Measurements from ENCODE around the gene MEPCE. TPM values are rescaled to one million over a fixed set of nuclear protein-coding genes. Genes with fewer than 3 reads are reported as not detected.

Gene MEPCE
- total RNA-seq, 1 donor from 2014 or later, result 25.8 TPM

DNA sequence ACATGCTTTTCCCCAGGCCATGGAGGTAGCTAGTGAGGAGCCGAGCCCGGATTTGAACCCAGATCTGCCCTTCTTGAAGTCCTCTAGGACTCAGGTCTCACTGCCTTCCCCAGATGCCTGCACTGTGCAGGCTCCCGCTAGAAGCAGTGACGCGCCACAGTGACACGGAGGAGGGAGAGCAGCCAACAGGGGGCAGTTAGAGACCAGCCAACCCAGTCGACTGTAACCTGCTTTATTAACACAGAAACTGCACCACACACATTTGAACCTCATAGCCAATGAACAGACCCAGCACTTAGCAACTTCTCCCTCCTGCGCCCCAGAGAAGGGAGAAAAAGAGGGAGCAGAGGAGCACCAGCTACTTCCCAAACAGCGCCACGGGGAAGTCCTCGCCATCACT, 29.0 kb upstream of the MEPCE start:
- DNase-seq (no peak), ATAC-seq (no peak)
- intact Hi-C loops (cut with micrococcal nuclease), result no loop called here

DNA sequence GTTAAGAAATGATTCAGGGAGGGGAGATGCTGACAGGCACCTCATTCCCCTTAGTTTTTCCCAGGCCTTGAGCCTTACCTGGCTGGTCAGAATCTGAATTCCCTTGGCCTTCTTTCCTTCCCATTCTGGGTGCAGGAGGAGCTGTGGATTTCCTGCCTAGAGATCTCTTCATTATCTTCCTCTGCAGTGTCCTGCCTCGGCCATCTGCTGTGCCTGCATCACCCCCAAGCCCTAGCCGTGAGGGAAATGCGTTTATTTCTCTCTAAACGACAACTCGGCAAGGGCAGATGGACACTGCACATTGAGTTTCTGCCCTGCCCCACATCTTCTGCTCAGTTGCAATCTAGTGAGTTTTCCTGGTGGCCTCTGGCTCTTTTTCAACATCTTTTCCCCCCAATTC, 27.8 kb upstream of the MEPCE start:
- ATAC-seq (no peak), DNase-seq (no peak)
- intact Hi-C loops (cut with micrococcal nuclease), result no loop called here

DNA sequence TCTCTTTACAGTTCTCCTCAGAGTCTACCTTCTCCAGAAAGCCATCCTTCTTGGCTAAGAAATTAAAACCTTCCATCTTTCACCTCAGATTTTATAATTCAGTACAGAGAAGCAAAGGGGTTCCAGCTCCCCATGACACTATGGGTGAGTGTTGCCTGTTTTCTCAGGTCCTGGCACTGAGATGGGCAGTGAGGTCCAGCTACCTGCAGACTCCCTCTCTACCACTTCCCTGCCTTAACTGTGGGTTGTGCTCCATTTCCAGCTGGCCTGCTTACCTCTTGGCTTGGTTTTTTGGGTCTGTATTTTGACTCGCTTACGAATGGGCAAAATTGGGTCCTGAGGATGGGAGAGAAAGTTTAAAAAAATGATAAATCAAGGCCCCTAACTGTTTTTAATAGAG, 27.4 kb upstream of the MEPCE start:
- no peak for ATAC-seq
- no peak for DNase-seq
- intact Hi-C loops (cut with micrococcal nuclease), result no loop called here

DNA sequence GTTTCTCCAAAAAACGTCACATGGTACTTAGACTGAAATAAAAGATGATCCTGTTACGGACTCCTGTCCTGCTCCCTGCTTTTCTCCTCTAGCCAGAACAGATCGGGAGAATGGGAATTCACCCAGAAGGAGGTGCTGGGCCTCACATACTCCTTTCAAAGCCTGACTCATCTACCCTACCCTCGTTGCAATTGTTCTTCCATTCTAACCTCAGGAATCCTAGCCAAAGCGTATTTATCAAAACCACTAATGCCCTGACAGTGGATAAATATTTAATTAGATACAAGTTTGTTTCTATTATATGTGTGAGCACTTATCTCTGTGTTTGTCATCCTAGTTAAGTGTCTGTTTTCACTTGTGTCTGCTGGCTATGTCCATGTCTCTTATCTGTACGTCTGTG, 22.9 kb upstream of the MEPCE start:
- intact Hi-C loops (cut with micrococcal nuclease), result no loop called here
- ATAC-seq, result no peak

DNA sequence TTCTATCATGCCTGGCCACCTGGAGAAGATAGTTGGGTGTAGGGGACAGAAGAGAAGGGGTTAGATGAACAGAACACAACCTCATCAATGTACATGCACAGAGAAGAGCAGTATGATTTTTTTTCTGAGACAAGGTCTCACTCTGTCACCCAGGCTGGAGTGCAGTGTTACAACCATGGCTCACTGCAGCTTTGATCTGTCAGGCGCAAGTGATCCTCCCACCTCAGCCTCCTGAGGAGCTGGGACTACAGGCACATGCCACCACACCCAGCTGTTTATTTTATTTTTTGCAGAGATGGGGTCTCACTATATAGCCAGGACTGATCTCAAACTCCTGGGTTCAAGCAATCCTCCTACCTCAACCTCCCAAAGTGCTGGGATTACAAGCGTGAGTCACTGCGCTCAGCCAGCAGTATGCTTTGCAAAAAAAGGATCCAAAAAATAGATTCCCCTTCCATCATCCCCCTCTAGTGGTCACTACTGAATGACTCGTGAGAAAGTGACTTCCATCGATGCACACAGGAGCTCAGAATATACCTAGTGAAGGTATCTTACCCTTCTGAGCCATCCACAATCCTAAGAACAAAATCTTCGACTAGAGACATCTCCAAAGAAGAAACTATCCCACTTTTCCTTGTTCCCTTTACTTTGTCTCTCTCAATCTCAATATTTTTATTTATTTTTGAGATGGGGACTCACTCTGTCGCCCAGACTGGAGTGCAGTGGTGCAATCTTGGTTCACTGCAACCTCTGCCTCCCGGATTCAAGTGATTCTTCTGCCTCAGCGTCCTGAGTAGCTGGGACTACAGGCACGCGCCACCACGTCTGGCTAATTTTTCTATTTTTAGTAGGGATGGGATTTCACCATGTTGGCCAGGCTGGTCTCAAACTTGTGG, 22.1 kb upstream of the MEPCE start:
- peak; percentile 67 for ATAC-seq
- intact Hi-C loops (cut with micrococcal nuclease), result no loop called here

More for the DNA sequence above, 22.9 kb upstream of the MEPCE start:
- DNase-seq, result no peak

DNA sequence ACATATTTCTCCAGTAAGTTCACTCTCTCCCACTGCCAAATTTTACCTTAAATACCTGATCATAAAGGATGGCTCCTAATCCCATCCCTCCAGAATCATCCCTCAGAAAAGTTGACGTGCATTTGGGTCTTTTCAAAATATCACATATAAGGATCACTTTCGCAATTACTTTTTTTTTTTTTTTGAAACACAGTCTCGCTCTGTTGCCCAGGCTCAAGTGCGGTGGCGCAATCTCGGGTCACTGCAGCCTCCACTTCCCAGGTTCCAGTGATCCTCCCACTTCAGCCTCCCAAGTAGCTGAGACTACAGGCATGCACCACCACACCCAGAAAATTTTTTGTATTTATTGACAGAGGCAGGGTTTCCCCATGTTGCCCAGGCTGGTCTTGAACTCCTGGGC, 18.5 kb upstream of the MEPCE start:
- intact Hi-C loops (cut with micrococcal nuclease), result no loop called here
- DNase-seq (no peak), ATAC-seq (no peak)

More for the DNA sequence above, 22.1 kb upstream of the MEPCE start:
- no peak for DNase-seq

DNA sequence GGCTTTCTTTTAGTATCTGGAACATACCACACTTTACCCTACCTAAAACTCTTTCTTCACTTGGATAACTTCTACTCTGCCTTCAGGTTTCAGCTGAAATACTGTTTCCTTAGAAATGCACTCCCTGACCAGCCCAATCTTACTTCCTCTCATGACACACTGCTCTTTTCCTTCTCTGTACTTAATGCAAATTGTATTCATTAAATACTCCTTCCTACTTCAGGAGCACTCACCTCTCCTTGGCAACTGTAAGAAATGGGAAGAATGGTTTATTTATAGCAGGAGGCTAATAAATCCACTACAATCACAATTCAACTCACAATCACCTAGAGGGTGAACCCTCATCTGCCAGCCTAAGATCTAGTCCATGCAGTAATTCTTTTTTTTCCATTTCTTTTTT, 16.3 kb upstream of the MEPCE start:
- intact Hi-C loops (cut with micrococcal nuclease), result no loop called here

DNA sequence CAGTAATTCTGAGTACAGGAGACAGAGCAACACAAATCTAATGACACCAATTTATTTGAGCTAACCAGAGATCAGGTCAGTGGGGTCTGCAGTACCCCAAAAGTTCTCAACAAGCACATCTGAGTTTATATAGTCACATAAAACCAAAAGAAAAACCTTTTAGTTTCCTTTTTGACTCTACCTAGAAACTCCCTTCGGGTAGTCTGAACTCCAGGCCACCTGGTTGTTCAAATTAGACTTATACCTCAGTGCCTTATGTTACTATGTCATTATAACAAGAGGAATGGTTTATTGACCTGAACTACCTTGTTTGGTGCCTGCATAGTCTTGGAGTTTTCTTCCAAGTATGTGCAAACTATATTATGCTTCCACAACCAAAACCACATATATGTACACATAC, 15.7 kb upstream of the MEPCE start:
- intact Hi-C loops (cut with micrococcal nuclease), result no loop called here
- ATAC-seq (no peak), DNase-seq (no peak)

More for the DNA sequence above, 16.3 kb upstream of the MEPCE start:
- DNase-seq (no peak), ATAC-seq (no peak)

DNA sequence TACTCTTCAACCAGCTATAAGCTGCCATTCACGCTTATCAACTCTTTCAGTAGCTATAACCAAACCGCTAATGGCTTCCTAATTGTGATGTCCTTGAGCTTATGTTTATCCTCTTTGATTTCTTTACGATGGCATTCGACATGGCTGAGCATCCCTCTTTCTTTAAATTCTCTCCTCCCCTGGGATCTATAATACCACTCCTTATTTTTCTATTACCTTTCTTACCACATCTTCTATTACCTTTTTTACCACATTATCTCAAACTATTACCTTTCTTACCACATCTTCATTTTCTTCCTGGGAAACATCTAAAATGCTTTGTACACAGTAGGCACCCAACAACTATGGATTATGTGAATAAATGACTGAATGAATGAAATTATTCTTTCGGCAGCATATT, 14.2 kb upstream of the MEPCE start:
- DNase-seq (no peak), ATAC-seq (no peak)
- intact Hi-C loops (cut with micrococcal nuclease), result no loop called here

DNA sequence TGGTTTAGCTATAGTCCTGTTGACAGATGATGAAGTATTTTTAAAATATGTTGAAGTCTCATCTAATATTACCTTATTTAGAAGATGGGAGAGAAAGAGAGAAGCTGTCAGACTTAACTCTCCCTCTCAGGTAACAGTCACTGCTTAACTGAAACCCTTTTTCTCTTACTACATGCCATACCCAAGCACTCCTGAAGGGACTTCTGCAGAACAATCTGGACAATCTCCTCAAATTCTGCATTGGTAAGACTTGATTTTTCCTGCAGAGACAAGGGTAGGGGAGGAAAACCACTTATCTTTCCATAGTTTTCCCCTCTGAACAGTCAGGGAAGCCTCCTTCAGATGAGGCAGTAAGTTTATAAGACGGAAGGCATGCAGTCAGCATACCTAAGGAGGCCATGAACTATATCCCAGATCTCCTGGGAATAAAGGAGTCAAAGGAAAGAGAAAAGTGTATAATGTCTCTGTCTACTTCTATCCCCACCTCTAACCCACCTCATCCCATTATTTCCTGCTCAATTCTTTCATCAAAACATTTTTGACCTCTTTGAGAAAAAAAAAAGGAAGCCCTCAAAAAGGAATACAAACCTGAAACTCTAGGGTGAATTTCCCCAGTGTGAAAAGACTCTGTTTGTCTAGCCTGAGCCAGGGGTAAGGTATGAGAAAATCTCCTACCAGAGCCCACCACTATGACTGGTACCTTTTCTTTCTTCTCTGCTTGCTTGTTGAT, 10.5 kb upstream of the MEPCE start:
- intact Hi-C loops (cut with micrococcal nuclease), result no loop called here
- no peak for DNase-seq

DNA sequence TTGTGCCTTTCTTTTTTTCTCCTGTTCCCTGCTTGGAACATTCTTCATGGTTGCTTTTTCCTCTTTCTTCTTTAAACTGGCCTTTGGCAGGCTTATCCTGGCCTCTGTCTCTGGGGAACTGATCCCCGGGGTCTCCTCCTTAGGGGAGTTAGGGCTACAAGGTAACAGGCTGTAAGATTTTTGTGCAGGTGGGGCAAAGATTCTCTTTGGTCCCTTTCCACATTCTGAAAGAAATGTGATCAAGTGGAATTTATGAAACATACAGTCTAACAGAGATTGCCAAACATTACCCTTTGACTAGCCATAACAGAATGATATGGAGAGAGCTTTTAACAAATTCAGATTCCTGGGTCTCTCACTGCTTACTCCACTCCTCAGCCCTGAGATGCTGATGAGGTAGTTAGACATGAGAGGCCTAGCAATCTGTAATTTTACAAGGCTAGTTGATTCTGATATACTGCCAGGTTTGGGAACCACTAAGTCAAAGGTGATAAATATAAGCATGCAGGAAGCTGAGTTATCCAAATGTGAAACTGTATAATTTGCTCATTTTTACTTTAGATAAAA, 9.9 kb upstream of the MEPCE start:
- ATAC-seq (no peak), DNase-seq (no peak)
- intact Hi-C loops (cut with micrococcal nuclease), result no loop called here

More for the DNA sequence above, 10.5 kb upstream of the MEPCE start:
- ATAC-seq, result no peak

DNA sequence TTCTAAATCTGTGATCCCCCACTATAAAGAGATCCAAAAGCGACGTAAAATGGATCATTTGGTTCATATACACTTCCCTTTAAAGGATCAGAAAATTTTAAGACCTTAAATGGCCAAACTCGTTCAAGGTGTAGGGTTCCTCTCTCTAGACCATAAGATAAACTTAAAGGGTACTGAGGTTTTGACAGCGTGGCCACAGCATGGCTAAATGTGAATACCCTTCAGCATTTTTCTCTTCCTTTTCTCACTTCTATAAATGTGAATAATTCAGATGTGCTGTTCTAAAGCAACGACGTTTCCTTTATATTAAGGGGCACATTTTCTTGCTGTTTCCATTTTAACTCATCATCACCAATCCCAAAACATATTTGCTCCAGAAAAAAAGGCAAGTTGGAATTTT, 6.3 kb upstream of the MEPCE start:
- DNase-seq (no peak), ATAC-seq (no peak)
- intact Hi-C loops (cut with micrococcal nuclease), result no loop called here

DNA sequence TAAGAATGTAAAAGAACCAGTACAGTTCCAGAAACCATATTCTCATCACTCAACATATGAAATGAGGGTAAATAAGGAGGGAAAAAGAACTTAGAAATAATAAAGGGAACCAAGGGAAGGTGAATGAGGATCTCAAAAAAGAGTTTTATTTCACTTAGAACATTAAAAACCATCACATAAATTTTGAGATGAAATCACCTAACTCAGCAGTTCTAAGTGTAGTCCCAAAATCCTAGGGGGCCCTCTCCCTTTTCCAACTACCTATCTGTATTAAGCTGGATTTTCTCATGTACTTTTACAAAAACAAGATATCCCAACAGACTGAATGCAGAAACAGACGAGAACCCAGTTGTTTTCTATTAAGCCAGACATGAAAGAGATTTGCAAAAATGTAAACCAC, 4.3 kb upstream of the MEPCE start:
- intact Hi-C loops (cut with micrococcal nuclease), result no loop called here
- ATAC-seq (no peak), DNase-seq (no peak)

DNA sequence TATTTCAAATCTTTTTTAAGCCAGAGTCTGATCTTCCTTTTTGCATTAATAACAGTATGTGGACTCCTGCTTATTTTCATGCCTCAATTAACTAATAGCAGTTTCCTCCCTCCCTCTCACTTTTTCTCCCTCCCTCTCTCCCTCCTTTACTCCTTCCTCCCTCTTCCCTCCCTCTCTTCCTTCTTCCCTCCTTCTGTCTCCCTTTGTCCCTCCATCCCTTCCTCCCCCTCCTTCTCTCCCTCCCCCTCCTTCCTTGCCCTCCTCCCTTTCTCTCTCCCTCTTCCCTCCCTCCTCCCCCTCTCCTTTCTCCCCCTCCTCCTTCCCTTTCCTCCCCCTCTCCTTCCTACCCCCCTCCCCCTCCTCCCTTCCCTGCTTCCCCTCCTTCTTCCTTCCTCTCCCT, 3.1 kb upstream of the MEPCE start:
- DNase-seq (no peak), ATAC-seq (no peak)
- intact Hi-C loops (cut with micrococcal nuclease), result no loop called here

DNA sequence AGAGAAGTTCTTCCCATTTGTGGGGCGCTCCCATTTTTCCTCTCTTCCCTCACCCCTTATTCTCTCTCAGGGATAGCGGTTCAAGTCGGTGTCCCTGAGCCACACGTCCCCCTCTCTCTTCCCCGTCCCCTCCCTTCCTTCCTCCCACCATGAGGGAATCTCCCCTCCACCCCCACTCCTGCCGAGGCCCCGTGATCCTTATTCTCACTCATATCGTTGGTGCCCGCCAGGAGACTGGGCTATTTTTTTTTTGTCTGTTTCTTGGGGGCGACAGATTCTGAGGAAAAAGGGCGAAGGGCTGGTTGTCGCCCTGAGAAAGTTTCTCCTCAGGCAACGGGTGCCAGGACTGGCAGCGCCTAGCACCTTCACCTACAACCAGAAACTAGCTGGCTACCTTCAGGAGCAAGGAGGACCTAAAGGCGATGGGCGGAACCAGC, 1.9 kb upstream of the MEPCE start:
- intact Hi-C loops (cut with micrococcal nuclease), result no loop called here
- no peak for ATAC-seq

DNA sequence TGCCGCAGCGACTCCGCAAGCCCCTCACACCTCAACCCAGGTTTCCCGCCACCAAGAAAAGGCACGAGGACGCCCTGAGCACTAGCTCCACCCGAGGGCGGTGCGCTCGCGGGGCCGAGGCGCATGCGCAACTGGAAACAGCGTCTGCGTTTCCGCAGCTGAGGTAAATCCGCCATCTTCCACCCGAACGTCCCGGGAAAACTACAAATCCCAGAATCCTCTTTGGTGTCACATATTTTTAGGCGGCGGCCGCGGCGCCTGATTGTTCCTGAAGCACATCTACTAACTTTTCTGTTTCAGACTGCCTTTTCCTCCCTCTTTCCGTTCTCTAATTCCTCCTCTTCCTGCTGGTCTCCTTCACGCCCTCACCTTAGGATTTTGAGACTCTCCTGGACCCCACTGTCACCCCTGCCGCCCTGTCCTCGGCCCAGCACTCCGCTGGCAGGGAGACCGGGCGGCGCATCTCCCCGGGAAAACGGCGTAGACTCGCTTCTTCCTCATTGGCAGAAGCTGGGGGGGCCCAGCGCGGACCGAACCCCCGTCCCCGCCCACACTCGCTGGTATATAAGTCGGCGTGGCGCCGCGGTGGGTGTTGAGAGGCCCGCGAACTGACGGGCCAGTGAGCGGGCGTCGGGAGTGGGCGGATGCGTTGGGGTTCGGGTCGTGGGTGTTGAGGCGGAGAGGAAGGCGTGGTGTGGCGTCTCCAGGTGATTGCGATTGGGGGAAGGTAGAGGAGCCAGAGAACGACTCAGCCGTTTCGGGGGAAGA, 1.2 kb upstream of the MEPCE start, which contains the start of gene ZCWPW1:
Gene ZCWPW1, minus strand, starts transcription at position 505 of the 768 bp plus-strand sequence. CDS start 8,054 bp downstream, outside the sequence.
- intact Hi-C loops (cut with micrococcal nuclease), result no loop called here
- ATAC-seq (peak; percentile 73), DNase-seq (peak; percentile 97)

More for the DNA sequence above, 1.9 kb upstream of the MEPCE start:
- peak; percentile 39 for DNase-seq

DNA sequence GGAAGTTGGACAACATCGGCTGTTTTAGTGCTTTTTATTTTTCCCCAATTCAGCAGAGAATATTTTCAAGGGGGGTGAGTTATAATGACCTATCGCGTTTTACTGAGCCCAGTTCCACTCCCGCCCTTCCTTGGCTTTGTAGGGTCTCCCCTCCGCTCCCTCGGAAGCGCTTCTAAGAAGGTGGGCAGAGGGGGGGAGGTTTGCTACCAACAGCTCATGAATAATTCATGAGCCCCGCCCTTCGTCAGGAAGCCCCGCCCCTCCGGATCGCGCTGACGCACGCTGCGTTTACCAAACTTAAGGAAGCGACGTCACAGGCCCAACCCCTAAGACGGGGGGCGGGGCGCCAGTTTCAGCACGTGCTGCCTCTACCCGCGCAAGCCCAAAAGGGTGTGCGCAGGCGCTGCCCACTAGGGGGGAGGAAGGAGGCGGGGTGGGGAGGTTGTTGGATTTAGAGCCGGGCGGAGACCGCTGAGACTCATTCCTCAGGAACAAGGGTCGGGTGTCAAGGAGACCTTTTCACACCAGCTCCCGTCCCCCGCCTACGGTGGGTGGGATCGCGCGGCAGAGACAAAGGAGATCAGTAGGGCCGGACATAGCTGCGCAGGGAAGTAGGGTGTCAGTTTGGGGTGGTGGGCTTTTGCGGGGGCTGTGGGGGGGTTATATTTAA, 529 bp upstream of the MEPCE start:
- peak; percentile 100 for DNase-seq
- intact Hi-C loops (cut with micrococcal nuclease), result no loop called here
- peak; percentile 82 for ATAC-seq

DNA sequence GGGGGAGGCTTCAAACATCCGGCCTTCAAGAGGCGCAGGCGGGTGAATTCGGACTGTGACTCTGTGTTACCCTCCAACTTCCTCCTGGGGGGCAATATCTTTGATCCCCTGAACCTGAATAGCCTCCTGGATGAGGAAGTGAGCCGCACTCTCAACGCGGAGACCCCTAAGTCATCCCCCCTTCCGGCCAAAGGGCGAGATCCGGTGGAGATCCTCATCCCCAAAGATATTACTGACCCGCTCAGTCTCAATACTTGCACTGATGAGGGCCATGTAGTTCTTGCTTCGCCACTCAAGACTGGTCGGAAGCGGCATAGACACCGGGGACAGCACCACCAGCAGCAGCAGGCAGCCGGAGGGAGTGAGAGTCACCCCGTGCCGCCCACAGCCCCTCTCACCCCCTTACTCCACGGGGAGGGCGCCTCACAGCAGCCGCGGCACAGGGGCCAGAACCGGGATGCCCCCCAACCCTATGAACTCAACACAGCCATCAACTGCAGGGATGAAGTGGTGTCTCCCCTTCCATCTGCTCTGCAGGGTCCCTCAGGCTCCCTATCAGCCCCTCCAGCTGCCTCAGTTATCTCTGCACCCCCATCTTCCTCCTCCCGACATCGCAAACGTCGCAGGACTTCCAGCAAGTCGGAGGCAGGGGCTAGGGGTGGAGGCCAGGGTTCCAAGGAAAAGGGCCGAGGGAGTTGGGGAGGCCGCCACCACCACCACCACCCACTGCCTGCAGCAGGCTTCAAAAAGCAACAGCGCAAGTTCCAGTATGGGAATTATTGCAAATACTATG, 1.1 kb downstream of the MEPCE start:
- DNase-seq (peak; percentile 49), ATAC-seq (no peak)
- intact Hi-C loops (cut with micrococcal nuclease), result no loop called here
